Right lobe of liver (tissue), 6 donors: ENCODE results near the gene DGUOK. TPM values are rescaled to one million over a fixed set of nuclear protein-coding genes. Genes with fewer than 3 reads are reported as not detected.

ENCODE experiments used
- ATAC-seq, 4 donors: fragments of 200-7000 bp; cut with Tn5 transposase; one replicate each; pipeline ENCODE4 v1.9.1; 2020; ENCODE audit warnings: mild to moderate bottlenecking in 4 of 4, moderate library complexity in 4 of 4
- DNase-seq, 3 donors: peaks; one replicate each; pipeline ENCODE4 v3.0.0-alpha.2; 2020
- H3K27ac ChIP-seq, 3 donors: fragments of 200-600 bp; one replicate each; pipeline ENCODE4 v1.8.0; 2022
- H3K27me3 ChIP-seq, 2 donors: fragments of 200-600 bp; one replicate each; pipeline ENCODE4 v1.8.0; 2022
- H3K36me3 ChIP-seq, 4 donors: fragments of 200-600 bp; sonication (generic) in 1 of 4; one replicate each; pipeline versions ENCODE4 v1.5.1 to v1.8.0; 2017 to 2022; ENCODE audit warnings: control low read depth in 1 of 4
- H3K4me1 ChIP-seq, 4 donors: fragments of 200-600 bp; sonication (generic) in 1 of 4; one replicate each; pipeline versions ENCODE4 v1.5.1 to v1.8.0; 2017 to 2022; ENCODE audit warnings: control low read depth in 1 of 4
- H3K4me3 ChIP-seq, 3 donors: fragments of 200-600 bp; one replicate each; pipeline ENCODE4 v1.8.0; 2022
- H3K9me3 ChIP-seq, 4 donors: fragments of 200-600 bp; sonication (generic) in 1 of 4; one replicate each; pipeline versions ENCODE4 v1.5.1 to v1.8.0; 2017 to 2022; ENCODE audit warnings: control low read depth in 1 of 4
- CTCF ChIP-seq, 4 donors: fragments of 200-600 bp in 3 of 4; fragments of 450-650 bp in 1 of 4; IDR thresholded peaks; one replicate each; pipeline versions ENCODE4 v1.5.1 to v1.8.0; 2016 to 2022; ENCODE audit warnings: antibody characterized with exemption in 4 of 4, mild to moderate bottlenecking in 2 of 4
- POLR2A ChIP-seq: fragments of 450-650 bp; IDR thresholded peaks from one replicate; pipeline ENCODE4 v1.6.1; 2017; ENCODE audit warnings: antibody characterized with exemption, mild to moderate bottlenecking
- WGBS: methylation state at CpG from one replicate; pipeline ENCODE4 v1.1.6; 2018; ENCODE audit warnings: low coverage, low lambda C conversion rate; ENCODE audit not compliant: insufficient coverage; ENCODE audit errors: missing lambda C conversion rate; 5-methylcytosine and 5-hydroxymethylcytosine counted together
- intact Hi-C, 2 donors: fragments of 100-400 bp; cut with DNase I; formaldehyde crosslinking; loops; one replicate each; pipeline versions ENCODE4 v1.11.2 to v1.14.1; 2022
- total RNA-seq, 6 experiments: library from RNA; depleted of rRNA in 2 of 6; stranded (reverse); fragments of >200 nt in 2 of 6; fragmentation: NEBNext Ultra II Directional in 3 of 6; extraction: Animal tissue kit (Norgen Biotek cat#: 25700) in 3 of 6; gene quantifications; one replicate each; pipeline versions ENCODE4 v1.1.0 to v1.2.4, GENCODE V29; 2016 to 2023
- donor health status: DM: no; HTN: yes; CAD: no.
- donor health status: DM: no; HTN: no; CAD: no.
- donor health status: DM: no; HTN: no; CAD: no.
- donor health status: DM: no; HTN: yes; CAD: no.
- donor health status: DM: no; HTN: yes; CAD: no.

DGUOK gene
- total RNA-seq, 6 experiments from 2014 or later = 16.6 to 33.1 (median 22.6) TPM

- Histone ChIP-seq H3K27ac (no peak overlapping the region), H3K9me3 (no peaks in the 10 kb centered on the region), H3K4me1 (peaks cover 0 to 16% (median 10%) of the 10 kb centered on the region in 4 donors), H3K27me3 (no peaks in the 10 kb centered on the region), H3K36me3 (no peaks in the 10 kb centered on the region), H3K4me3 (no peak overlapping the region)
- 55% methylated on average over 4 of the region's 7 CpGs for WGBS
- no peak for TF ChIP-seq CTCF (IDR thresholded peaks at IDR 0.05)
- TF ChIP-seq POLR2A = no peak
- ATAC-seq (no peak), DNase-seq (no peak)
- intact Hi-C loops = no loop called here
Observed at GRCh38 chr2:73925033-73925704, 1.5 kb upstream of the DGUOK start.

GRCh38 chr2:73925853-73926492 is 707 bp upstream of the DGUOK start:
- intact Hi-C loops = no loop called here
- Histone ChIP-seq H3K27me3 (no peaks in the 10 kb centered on the region), H3K4me3 (peak overlapping the region; percentile 74 to 83 (median 78)), H3K27ac (peak overlapping the region in 2 of 3 donors; percentile 87 to 93), H3K36me3 (no peaks in the 10 kb centered on the region), H3K4me1 (peaks cover 0 to 16% (median 10%) of the 10 kb centered on the region in 4 donors), H3K9me3 (no peaks in the 10 kb centered on the region)
- WGBS = 74% methylated on average over 8 of the region's 13 CpGs
- no peak for TF ChIP-seq CTCF (IDR thresholded peaks at IDR 0.05)
- TF ChIP-seq POLR2A = no peak
- no peak for ATAC-seq
- DNase-seq = no peak

GRCh38 chr2:73927344-73927743 is 664 bp downstream of the DGUOK start:
- WGBS = 13% methylated on average over 6 of the region's 6 CpGs
- H3K27me3 ChIP-seq = no peaks in the 10 kb centered on the region
- TF ChIP-seq POLR2A (no peak), CTCF (IDR thresholded peaks at IDR 0.05) (no peak)
- DNase-seq (no peak), ATAC-seq (no peak)
- H3K27ac ChIP-seq = peak overlapping the region; percentile 78 to 93 (median 87)
- H3K9me3 ChIP-seq = no peaks in the 10 kb centered on the region
- H3K36me3 ChIP-seq = peaks cover 0 to under 1% (median 0%) of the 10 kb centered on the region in 4 donors
- H3K4me3 ChIP-seq = peak overlapping the region; percentile 74 to 83 (median 78)
- intact Hi-C loops = no loop called here
- H3K4me1 ChIP-seq = peaks cover 0 to 16% (median 10%) of the 10 kb centered on the region in 4 donors

GRCh38 chr2:73928963-73929347 is 2.3 kb downstream of the DGUOK start:
- Histone ChIP-seq H3K9me3 (no peaks in the 10 kb centered on the region), H3K27me3 (no peaks in the 10 kb centered on the region), H3K27ac (no peak overlapping the region), H3K4me3 (no peak overlapping the region), H3K36me3 (peaks cover 0 to 10% (median 0%) of the 10 kb centered on the region in 4 donors), H3K4me1 (peaks cover 0 to 16% (median 10%) of the 10 kb centered on the region in 4 donors)
- intact Hi-C loops = no loop called here
- no peak for ATAC-seq
- no peak for DNase-seq
- TF ChIP-seq CTCF (IDR thresholded peaks at IDR 0.05) (no peak), POLR2A (no peak)
- 75% methylated on average over 2 of the region's 2 CpGs for WGBS
